Chondrocyte (in vitro differentiated cells): ENCODE measurements around the gene VOPP1. TPM values are rescaled to one million over a fixed set of nuclear protein-coding genes. Genes with fewer than 3 reads are reported as not detected.

Experiments used
- DNase-seq: peaks from one replicate; pipeline ENCODE4 v3.0.0; 2021; ENCODE audit warnings: mixed read lengths, low spot score
- H3K27ac Mint-ChIP-seq: one replicate; pipeline ENCODE4 v1.8.0; 2021; ENCODE audit warnings: mild to moderate bottlenecking, moderate library complexity, mixed read lengths; ENCODE audit not compliant: unreplicated experiment
- H3K27me3 Mint-ChIP-seq: 2 replicates; pipeline ENCODE4 v1.8.0; 2021; ENCODE audit warnings: low read depth, mixed read lengths
- H3K36me3 Mint-ChIP-seq: 2 replicates; pipeline ENCODE4 v1.8.0; 2021; ENCODE audit warnings: low read depth, mixed read lengths
- H3K4me1 Mint-ChIP-seq: 2 replicates; pipeline ENCODE4 v1.8.0; 2021; ENCODE audit warnings: low read depth, mild to moderate bottlenecking, mixed read lengths
- H3K4me3 Mint-ChIP-seq: one replicate; pipeline ENCODE4 v1.8.0; 2021; ENCODE audit warnings: mild to moderate bottlenecking, moderate library complexity, mixed read lengths; ENCODE audit not compliant: unreplicated experiment
- H3K9me3 Mint-ChIP-seq: 2 replicates; pipeline ENCODE4 v1.8.0; 2021; ENCODE audit warnings: low read depth, mixed read lengths
- total RNA-seq: library from RNA; stranded (reverse); gene quantifications from 3 replicates; pipeline ENCODE4 v1.2.1, GENCODE V29; 2021
- TF ChIP-seq, protein P1 (sequence below): fragments of 200-600 bp; sonication (generic); IDR thresholded peaks from 2 replicates; pipeline ENCODE4 v1.5.0; 2021; ENCODE audit warnings: antibody characterized with exemption, mild to moderate bottlenecking, moderate library complexity

VOPP1 gene
- total RNA-seq, 1 donor from 2014 or later = 69.2 TPM

DNA sequence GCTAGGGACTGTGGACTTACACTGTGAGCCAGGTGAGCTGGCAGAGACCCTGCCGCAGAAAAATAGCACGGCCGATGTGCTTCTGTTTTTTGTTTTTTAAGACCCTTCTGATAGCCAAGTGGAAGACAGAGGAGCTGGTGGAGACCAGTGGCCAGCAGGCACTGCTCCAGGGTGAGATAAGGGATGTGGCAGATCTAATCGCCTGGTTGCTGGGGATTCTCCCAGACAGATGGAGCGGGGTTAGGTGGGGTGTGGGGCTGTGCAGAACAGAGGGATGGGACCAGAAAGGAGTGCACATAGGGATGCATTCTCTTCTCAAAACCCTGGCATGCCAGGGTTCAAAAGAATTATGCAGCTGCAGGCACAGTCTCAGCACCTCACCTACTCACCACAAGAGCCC, 82.2 kb downstream of the VOPP1 start:
- Mint-ChIP-seq H3K27ac (no peak overlapping the region), H3K27me3 (no peaks in the 10 kb centered on the region), H3K36me3 (peaks cover 31% of the 10 kb centered on the region), H3K4me3 (no peak overlapping the region), H3K4me1 (no peaks in the 10 kb centered on the region), H3K9me3 (no peaks in the 10 kb centered on the region)
- TF ChIP-seq, protein P1, sequence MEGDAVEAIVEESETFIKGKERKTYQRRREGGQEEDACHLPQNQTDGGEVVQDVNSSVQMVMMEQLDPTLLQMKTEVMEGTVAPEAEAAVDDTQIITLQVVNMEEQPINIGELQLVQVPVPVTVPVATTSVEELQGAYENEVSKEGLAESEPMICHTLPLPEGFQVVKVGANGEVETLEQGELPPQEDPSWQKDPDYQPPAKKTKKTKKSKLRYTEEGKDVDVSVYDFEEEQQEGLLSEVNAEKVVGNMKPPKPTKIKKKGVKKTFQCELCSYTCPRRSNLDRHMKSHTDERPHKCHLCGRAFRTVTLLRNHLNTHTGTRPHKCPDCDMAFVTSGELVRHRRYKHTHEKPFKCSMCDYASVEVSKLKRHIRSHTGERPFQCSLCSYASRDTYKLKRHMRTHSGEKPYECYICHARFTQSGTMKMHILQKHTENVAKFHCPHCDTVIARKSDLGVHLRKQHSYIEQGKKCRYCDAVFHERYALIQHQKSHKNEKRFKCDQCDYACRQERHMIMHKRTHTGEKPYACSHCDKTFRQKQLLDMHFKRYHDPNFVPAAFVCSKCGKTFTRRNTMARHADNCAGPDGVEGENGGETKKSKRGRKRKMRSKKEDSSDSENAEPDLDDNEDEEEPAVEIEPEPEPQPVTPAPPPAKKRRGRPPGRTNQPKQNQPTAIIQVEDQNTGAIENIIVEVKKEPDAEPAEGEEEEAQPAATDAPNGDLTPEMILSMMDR = no peak
- DNase-seq = no peak

DNA sequence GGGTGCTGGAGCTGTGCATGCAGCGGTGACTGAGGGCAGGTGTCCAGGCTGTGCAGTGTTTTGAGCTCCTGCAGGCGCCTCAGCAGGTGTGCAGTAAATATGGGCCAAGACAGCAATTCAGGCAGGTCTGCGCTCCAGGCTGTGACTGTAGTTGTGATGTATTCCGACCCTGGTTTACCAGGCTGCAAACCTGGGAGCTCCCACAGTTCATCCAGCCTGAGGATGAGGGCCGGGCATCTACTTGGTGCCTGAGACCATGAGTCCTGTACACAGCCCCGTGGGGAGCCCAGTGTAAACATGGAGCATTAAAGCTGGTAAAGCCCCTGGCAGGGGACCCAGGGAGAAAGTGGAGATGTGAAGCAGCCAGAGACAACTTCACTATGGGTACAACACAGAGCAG, 82.8 kb downstream of the VOPP1 start:
- H3K4me3 Mint-ChIP-seq = no peak overlapping the region
- TF ChIP-seq, protein P1 = no peak
- no peak overlapping the region for H3K27ac Mint-ChIP-seq
- no peaks in the 10 kb centered on the region for H3K27me3 Mint-ChIP-seq
- H3K36me3 Mint-ChIP-seq = peaks cover 32% of the 10 kb centered on the region
- no peaks in the 10 kb centered on the region for H3K9me3 Mint-ChIP-seq
- no peaks in the 10 kb centered on the region for H3K4me1 Mint-ChIP-seq
- no peak for DNase-seq

DNA sequence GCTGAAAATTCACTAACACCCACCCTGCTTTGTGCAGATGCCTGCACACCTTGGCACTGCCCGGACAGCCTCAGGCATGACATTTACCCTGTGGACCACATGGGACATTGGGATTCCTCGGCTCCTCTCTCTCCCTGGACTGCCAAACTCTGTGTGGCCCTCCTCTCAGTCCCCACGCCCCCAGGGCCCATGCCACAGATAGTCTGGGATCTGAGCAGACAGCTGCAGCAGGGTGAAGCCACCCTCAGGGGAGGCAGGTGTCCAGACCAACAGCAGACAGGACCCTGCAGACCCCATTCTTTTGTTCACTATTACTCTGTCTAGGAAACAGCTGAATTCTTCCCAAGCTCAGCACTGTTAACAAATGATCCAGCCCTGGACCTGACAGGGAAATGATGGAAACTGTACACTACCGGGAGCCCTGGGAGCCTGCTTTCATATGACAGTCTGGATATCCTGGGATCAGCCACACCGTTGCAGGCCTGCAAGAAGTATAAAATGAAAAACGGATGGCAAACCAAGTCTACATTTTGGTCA, 83.4 kb downstream of the VOPP1 start:
- TF ChIP-seq, protein P1 = no peak
- no peak for DNase-seq
- Mint-ChIP-seq H3K27ac (no peak overlapping the region), H3K4me3 (no peak overlapping the region), H3K36me3 (peaks cover 34% of the 10 kb centered on the region), H3K27me3 (no peaks in the 10 kb centered on the region), H3K4me1 (no peaks in the 10 kb centered on the region), H3K9me3 (no peaks in the 10 kb centered on the region)

DNA sequence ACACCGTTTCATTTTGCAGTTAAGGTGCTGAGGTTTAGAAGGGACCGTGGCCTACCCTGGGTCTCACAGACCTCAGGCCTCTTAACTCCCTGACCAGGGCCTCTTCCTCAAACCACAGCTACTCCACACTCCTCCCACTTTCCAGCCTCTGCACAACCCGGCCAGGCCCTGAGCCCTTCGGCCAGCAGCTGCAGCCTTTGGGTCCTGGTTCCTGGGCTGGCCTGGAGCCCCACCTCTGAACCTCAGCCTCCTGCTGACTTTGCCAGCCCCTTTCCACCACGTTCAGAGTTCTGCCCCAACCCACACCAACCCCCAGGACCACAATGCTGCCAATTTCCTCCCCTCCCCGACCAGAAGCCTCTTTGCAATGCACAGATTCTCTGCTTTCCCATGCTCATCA, 84.1 kb downstream of the VOPP1 start:
- TF ChIP-seq, protein P1 = no peak
- Mint-ChIP-seq H3K36me3 (peaks cover 35% of the 10 kb centered on the region), H3K4me1 (no peaks in the 10 kb centered on the region), H3K27ac (no peak overlapping the region), H3K27me3 (no peaks in the 10 kb centered on the region), H3K9me3 (no peaks in the 10 kb centered on the region), H3K4me3 (no peak overlapping the region)
- DNase-seq = no peak

DNA sequence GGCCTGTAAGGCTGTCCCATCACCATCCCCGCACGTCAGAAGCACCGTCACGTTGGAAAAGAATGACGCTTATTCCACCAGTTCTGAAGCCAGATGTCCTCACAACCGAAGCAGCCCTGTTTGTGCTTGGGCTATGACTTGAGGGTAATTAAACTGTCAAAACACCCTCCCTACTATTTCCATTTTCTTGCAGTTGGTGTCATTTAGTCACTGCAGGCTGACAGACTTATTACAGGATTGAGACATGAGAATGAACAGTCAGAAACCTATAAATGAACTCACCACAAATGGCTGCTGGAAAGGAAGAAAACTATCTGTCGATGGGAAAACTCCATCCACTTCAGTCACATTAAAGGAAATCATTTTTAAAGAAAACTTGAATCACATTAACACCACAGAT, 85.3 kb downstream of the VOPP1 start:
- TF ChIP-seq, protein P1 = no peak
- no peak overlapping the region for H3K27ac Mint-ChIP-seq
- no peaks in the 10 kb centered on the region for H3K9me3 Mint-ChIP-seq
- DNase-seq = no peak
- H3K4me1 Mint-ChIP-seq = no peaks in the 10 kb centered on the region
- no peak overlapping the region for H3K4me3 Mint-ChIP-seq
- H3K36me3 Mint-ChIP-seq = peaks cover 32% of the 10 kb centered on the region
- H3K27me3 Mint-ChIP-seq = no peaks in the 10 kb centered on the region
